Body of pancreas (tissue), 4 donors: ENCODE data around the gene IGF1R.

ENCODE experiments used
- CTCF ChIP-seq, 7 experiments: fragments of 450-650 bp in 4 of 7; fragments of 200-600 bp in 3 of 7; sonication (generic) in 3 of 7; IDR thresholded peaks; one replicate each; pipeline ENCODE4 v1.5.1; 2016 to 2019; ENCODE audit warnings: antibody characterized with exemption in 7 of 7
- POLR2A ChIP-seq, 3 donors: fragments of 450-650 bp; IDR thresholded peaks; one replicate each; pipeline ENCODE4 v1.6.1; 2016; ENCODE audit warnings: antibody characterized with exemption in 3 of 3, mild to moderate bottlenecking in 2 of 3

GRCh38 chr15:98755781-98756180, 107.4 kb downstream of the IGF1R start:
- TF ChIP-seq CTCF (IDR thresholded peaks at IDR 0.05), result no peak
- TF ChIP-seq POLR2A (IDR thresholded peaks at IDR 0.05), result no peak
